Body of pancreas (tissue), 4 donors: Measurements from ENCODE around the gene MPP1. TPM values are rescaled to one million over a fixed set of nuclear protein-coding genes. Genes with fewer than 3 reads are reported as not detected.

Source experiments
- ATAC-seq: fragments of 150-250 bp; one replicate; pipeline ENCODE4 v1.9.1; 2016
- DNase-seq, 4 donors: peaks; one replicate each; pipeline ENCODE4 v3.0.0-alpha.2; 2019
- H3K27ac ChIP-seq, 4 donors: fragments of 200-600 bp; sonication (generic); 1 replicate in 3 of 4; 2 replicates in 1 of 4; pipeline versions ENCODE4 v1.5.1 to v1.6.1; 2016 to 2019; ENCODE audit warnings: mild to moderate bottlenecking in 1 of 4, mixed read lengths in 1 of 4, moderate library complexity in 1 of 4
- H3K27me3 ChIP-seq, 2 donors: fragments of 200-600 bp; sonication (generic); one replicate each; pipeline ENCODE4 v1.6.0; 2016; ENCODE audit warnings: mild to moderate bottlenecking in 1 of 2
- H3K36me3 ChIP-seq, 2 donors: fragments of 200-600 bp; sonication (generic); replicated peaks in 1 of 2; 2 replicates each; pipeline ENCODE4 v1.5.1; 2016; ENCODE audit warnings: low read depth in 2 of 2; ENCODE audit not compliant: insufficient read depth in 1 of 2
- H3K4me1 ChIP-seq: fragments of 200-600 bp; sonication (generic); one replicate; pipeline ENCODE4 v1.6.0; 2016
- H3K4me3 ChIP-seq, 2 donors: fragments of 200-600 bp; sonication (generic); 1 replicate in 1 of 2; 2 replicates in 1 of 2; pipeline ENCODE4 v1.5.1; 2016 to 2019
- H3K9me3 ChIP-seq, 3 donors: fragments of 200-600 bp; sonication (generic); 1 replicate in 2 of 3; 2 replicates in 1 of 3; pipeline ENCODE4 v1.5.1; 2016
- CTCF ChIP-seq, 7 experiments: fragments of 450-650 bp in 4 of 7; fragments of 200-600 bp in 3 of 7; sonication (generic) in 3 of 7; IDR thresholded peaks; one replicate each; pipeline ENCODE4 v1.5.1; 2016 to 2019; ENCODE audit warnings: antibody characterized with exemption in 7 of 7
- POLR2A ChIP-seq, 3 donors: fragments of 450-650 bp; IDR thresholded peaks; one replicate each; pipeline ENCODE4 v1.6.1; 2016; ENCODE audit warnings: antibody characterized with exemption in 3 of 3, mild to moderate bottlenecking in 2 of 3
- WGBS, 2 donors: methylation state at CpG; one replicate each; pipeline ENCODE4 v1.1.5; 2017; 5-methylcytosine and 5-hydroxymethylcytosine counted together
- intact Hi-C: fragments of 100-400 bp; cut with DNase I; formaldehyde crosslinking; loops from one replicate; pipeline ENCODE4 v1.15.1; 2023
- total RNA-seq, 2 donors: library from RNA; depleted of rRNA; stranded (reverse); fragments of >200 nt; gene quantifications; one replicate each; pipeline ENCODE4 v1.1.0, GENCODE V29; 2016

Gene MPP1
- total RNA-seq, 2 donors from 2014 or later: 24.9 to 31.6 TPM

DNA sequence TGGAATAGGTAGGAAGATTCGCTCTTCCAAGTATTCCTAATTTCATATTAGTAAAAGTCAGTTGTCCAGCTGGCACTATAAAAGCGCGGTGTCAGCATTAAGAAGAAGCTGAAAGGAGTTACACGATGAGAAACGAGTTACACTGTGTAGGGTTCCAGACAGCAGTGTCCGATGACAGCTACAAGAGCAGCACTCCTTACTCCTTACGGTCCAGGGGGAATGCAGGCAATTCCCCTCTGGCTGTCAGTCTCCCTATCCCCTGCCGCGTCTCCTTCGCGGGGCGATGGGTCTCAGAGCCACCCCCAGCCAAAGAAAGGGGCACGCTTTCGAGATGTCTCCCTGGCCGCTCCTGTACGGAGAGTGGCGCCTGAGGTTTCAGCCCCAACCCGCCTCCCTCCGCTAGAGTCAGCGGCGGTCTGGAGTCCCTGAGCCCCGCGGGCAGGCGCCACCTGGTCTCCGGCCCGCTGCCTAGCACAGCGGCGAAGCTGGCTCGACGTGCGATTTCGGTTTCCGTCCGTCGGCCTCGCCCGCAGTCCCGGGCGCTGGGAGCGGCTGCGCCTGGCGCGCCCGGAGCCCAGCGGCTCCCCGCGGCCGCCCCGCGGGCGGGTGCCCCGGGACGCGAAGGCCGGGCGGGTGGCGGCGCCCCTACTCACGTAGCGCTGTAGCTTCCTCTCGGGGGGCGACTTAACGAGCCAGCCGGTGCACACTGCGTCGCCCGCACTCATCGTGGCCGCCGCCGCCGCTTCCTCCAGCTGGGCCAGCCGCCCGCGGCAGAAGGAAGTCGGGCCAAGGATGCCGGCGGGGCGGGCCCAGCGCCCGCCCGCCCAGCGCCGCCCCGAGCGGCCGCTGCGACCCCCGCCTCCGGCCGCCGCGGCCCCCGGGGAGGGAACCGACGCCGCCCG is 54.7 kb downstream of the MPP1 start, which contains the start of gene GAB3:
TSS of gene GAB3 (minus strand) at position 777 of the 902 bp plus-strand sequence. CDS start at position 725, 52 bp downstream.
- peak in 3 of 4 donors; percentile 27 to 36 (median 29) for DNase-seq
- intact Hi-C loops: no loop called here
- TF ChIP-seq CTCF (IDR thresholded peaks at IDR 0.05): no peak
- TF ChIP-seq POLR2A (IDR thresholded peaks at IDR 0.05): no peak

GRCh38 chrX:154749856-154750255 is 55.4 kb downstream of the MPP1 start:
- TF ChIP-seq CTCF (IDR thresholded peaks at IDR 0.05) (no peak), POLR2A (IDR thresholded peaks at IDR 0.05) (no peak)
- no peaks in the 10 kb centered on the region for H3K27me3 ChIP-seq
- ATAC-seq: no peak
- H3K36me3 ChIP-seq: no peaks in the 10 kb centered on the region
- intact Hi-C loops: no loop called here
- H3K4me3 ChIP-seq: no peak overlapping the region
- no peak for DNase-seq
- peaks cover 5% of the 10 kb centered on the region for H3K4me1 ChIP-seq
- no peaks in the 10 kb centered on the region for H3K9me3 ChIP-seq
- WGBS, 2 donors: 30 to 39% methylated on average over 6 of the region's 6 CpGs
- H3K27ac ChIP-seq: peak overlapping the region in 1 of 4 donors; percentile 59

More for the DNA sequence above, 54.7 kb downstream of the MPP1 start, which contains the start of gene GAB3:
- Histone ChIP-seq H3K4me3 (no peak within 1 kb of the TSS), H3K4me1 (peaks cover 5% of the 10 kb centered on the region), H3K27me3 (no peaks in the 10 kb centered on the region), H3K36me3 (no peaks in the 10 kb centered on the region), H3K9me3 (no peaks in the 10 kb centered on the region), H3K27ac (peak within 1 kb of the TSS in 3 of 4 donors; percentile 55 to 62 (median 59))
- peak; percentile 72 for ATAC-seq
- WGBS, 2 donors: 1 to 19% methylated on average over 6 to 43 of the region's 98 CpGs

DNA sequence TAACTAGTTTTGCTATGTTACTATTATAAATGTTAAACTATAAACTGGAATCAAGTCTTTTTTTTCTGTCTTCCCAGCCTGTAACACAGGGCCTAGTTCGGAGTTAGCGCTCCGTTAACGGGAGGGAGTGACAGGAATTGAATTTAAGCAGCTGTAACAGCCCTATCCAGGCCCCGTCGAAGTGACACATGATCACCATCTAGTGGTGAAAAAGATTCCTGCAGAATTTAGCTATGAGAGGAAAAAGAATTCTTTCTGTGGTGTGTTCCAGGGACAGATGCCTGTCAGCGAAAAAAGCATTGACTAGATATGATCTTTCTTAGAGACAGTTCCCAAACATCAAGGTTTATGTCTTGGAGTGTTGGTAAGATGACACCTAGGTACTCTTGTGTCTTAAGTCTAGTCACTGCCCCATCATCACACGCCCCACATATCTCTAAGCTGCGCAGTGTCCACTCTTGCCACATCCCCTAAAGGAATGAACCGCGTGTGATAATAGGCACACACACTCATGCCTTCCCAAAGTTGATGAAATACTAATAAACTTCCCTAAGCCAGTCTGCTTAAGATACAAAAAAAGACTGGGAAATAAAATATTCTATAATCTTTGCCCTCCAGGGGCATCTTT is 56.5 kb downstream of the MPP1 start:
- ATAC-seq (peak; percentile 64), DNase-seq (peak; percentile 19 to 42 (median 34))
- Histone ChIP-seq H3K9me3 (no peaks in the 10 kb centered on the region), H3K27ac (no peak overlapping the region), H3K36me3 (no peaks in the 10 kb centered on the region), H3K4me3 (no peak overlapping the region), H3K27me3 (no peaks in the 10 kb centered on the region), H3K4me1 (peaks cover 5% of the 10 kb centered on the region)
- no peak for TF ChIP-seq POLR2A (IDR thresholded peaks at IDR 0.05)
- peak; percentile 51 to 75 (median 63) for TF ChIP-seq CTCF (IDR thresholded peaks at IDR 0.05)
- intact Hi-C loops: no loop called here
- WGBS, 2 donors: 19 to 26% methylated on average over 7 to 11 of the region's 11 CpGs

DNA sequence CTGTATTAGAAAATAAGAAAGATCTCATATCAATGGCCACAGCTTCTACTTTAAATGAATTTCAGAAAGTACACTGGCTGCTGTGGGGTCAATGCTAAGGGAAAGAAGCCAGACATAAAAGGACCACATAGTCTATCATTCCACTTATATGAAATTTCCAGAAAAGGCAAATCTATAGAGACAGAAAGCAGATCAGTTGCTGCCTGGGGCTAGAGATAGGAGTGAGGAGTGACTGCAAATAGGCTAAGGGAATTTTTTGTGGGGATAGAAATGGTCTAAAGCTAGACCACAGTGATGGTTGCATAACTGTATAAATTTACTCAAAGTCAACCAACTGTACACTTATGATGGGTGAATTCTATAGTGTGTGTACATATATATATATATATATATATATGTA is 62.7 kb downstream of the MPP1 start:
- no peak for TF ChIP-seq CTCF (IDR thresholded peaks at IDR 0.05)
- TF ChIP-seq POLR2A (IDR thresholded peaks at IDR 0.05): no peak
- H3K36me3 ChIP-seq: no peaks in the 10 kb centered on the region
- no peaks in the 10 kb centered on the region for H3K9me3 ChIP-seq
- DNase-seq: no peak
- ATAC-seq: no peak
- no peak overlapping the region for H3K4me3 ChIP-seq
- no peaks in the 10 kb centered on the region for H3K27me3 ChIP-seq
- H3K27ac ChIP-seq: no peak overlapping the region
- intact Hi-C loops: no loop called here
- no peaks in the 10 kb centered on the region for H3K4me1 ChIP-seq
